Upper lobe of left lung (tissue), 6 donors: ENCODE data around the gene CEP192. TPM values are rescaled to one million over a fixed set of nuclear protein-coding genes. Genes with fewer than 3 reads are reported as not detected.

Experiments used
- ATAC-seq, 2 donors: fragments of 200-7000 bp; cut with Tn5 transposase; one replicate each; pipeline ENCODE4 v1.9.1; 2022; ENCODE audit warnings: mild to moderate bottlenecking in 2 of 2, moderate library complexity in 2 of 2; ENCODE audit not compliant: low FRiP score in 2 of 2
- DNase-seq, 2 donors: peaks; one replicate each; pipeline ENCODE4 v3.0.0-alpha.2; 2019 to 2020
- H3K27ac ChIP-seq, 4 donors: fragments of 200-600 bp; sonication (generic); one replicate each; pipeline ENCODE4 v1.5.1; 2016 to 2019
- H3K27me3 ChIP-seq, 4 donors: fragments of 200-600 bp; sonication (generic); one replicate each; pipeline ENCODE4 v1.5.1; 2017 to 2019
- H3K36me3 ChIP-seq, 4 donors: fragments of 200-600 bp; sonication (generic); one replicate each; pipeline ENCODE4 v1.5.1; 2016 to 2019
- H3K4me1 ChIP-seq, 4 donors: fragments of 200-600 bp; sonication (generic); one replicate each; pipeline ENCODE4 v1.5.1; 2018 to 2019
- H3K4me3 ChIP-seq, 4 donors: fragments of 200-600 bp; sonication (generic); one replicate each; pipeline ENCODE4 v1.5.1; 2017 to 2019; ENCODE audit warnings: mild to moderate bottlenecking in 2 of 4, moderate library complexity in 1 of 4
- H3K9me3 ChIP-seq, 4 donors: fragments of 200-600 bp; sonication (generic); one replicate each; pipeline ENCODE4 v1.5.1; 2018 to 2019
- CTCF ChIP-seq, 6 experiments: fragments of 450-650 bp in 4 of 6; fragments of 200-600 bp in 2 of 6; sonication (generic) in 2 of 6; IDR thresholded peaks; one replicate each; pipeline ENCODE4 v1.5.1; 2016 to 2019; ENCODE audit warnings: antibody characterized with exemption in 6 of 6
- EP300 ChIP-seq, 4 donors: sonication (generic); formaldehyde crosslinking; IDR thresholded peaks; one replicate each; pipeline ENCODE4 v1.5.1; 2017; ENCODE audit warnings: antibody characterized with exemption in 4 of 4, control low read depth in 2 of 4
- POLR2A ChIP-seq, 4 donors: fragments of 450-650 bp; IDR thresholded peaks; one replicate each; pipeline ENCODE4 v1.5.1; 2016 to 2017; ENCODE audit warnings: antibody characterized with exemption in 4 of 4, mild to moderate bottlenecking in 2 of 4
- POLR2AphosphoS5 ChIP-seq, 2 donors: sonication (generic); formaldehyde crosslinking; IDR thresholded peaks; one replicate each; pipeline ENCODE4 v1.5.1; 2017; ENCODE audit warnings: antibody characterized with exemption in 2 of 2
- WGBS, 2 donors: methylation state at CpG; one replicate each; pipeline ENCODE4 v1.1.5; 2017 to 2018; 5-methylcytosine and 5-hydroxymethylcytosine counted together
- total RNA-seq, 6 donors: library from RNA; depleted of rRNA in 4 of 6; stranded (reverse); fragments of >200 nt in 4 of 6; gene quantifications; one replicate each; pipeline versions ENCODE4 v1.1.0 to v1.2.1, GENCODE V29; 2016 to 2021
- donor health status: DM: no; HTN: no; CAD: no; lungs with moderate emphysema.
- donor health status: DM: no; HTN: yes; CAD: no; lungs with severe emphysema.

The CEP192 gene
- total RNA-seq, 6 donors from 2014 or later = 14.3 to 41.3 (median 22.5) TPM

GRCh38 chr18:13101659-13102197 is 110.6 kb downstream of the CEP192 start:
- H3K4me3 ChIP-seq = no peak overlapping the region
- H3K4me1 ChIP-seq = no peaks in the 10 kb centered on the region
- no peak overlapping the region for H3K27ac ChIP-seq
- no peak for ATAC-seq
- peaks cover 28 to 88% (median 69%) of the 10 kb centered on the region in 4 donors for H3K36me3 ChIP-seq
- H3K9me3 ChIP-seq = no peaks in the 10 kb centered on the region
- TF ChIP-seq CTCF (IDR thresholded peaks at IDR 0.05) = no peak
- no peak for TF ChIP-seq EP300 (IDR thresholded peaks at IDR 0.05)
- no peak for TF ChIP-seq POLR2AphosphoS5 (IDR thresholded peaks at IDR 0.05)
- TF ChIP-seq POLR2A (IDR thresholded peaks at IDR 0.05) = no peak
- H3K27me3 ChIP-seq = no peaks in the 10 kb centered on the region
- no peak for DNase-seq
- 92 to 100% methylated on average over 3 to 4 of the region's 4 CpGs for WGBS, 2 donors

GRCh38 chr18:13103366-13103765 is 112.2 kb downstream of the CEP192 start:
- no peak overlapping the region for H3K27ac ChIP-seq
- ATAC-seq (no peak), DNase-seq (no peak)
- no peaks in the 10 kb centered on the region for H3K9me3 ChIP-seq
- WGBS, 2 donors = 87 to 91% methylated on average over 6 of the region's 6 CpGs
- H3K4me3 ChIP-seq = no peak overlapping the region
- no peak for TF ChIP-seq POLR2A (IDR thresholded peaks at IDR 0.05)
- TF ChIP-seq EP300 (IDR thresholded peaks at IDR 0.05) = no peak
- TF ChIP-seq POLR2AphosphoS5 (IDR thresholded peaks at IDR 0.05) = no peak
- no peak for TF ChIP-seq CTCF (IDR thresholded peaks at IDR 0.05)
- peaks cover 25 to 93% (median 75%) of the 10 kb centered on the region in 4 donors for H3K36me3 ChIP-seq
- H3K4me1 ChIP-seq = no peaks in the 10 kb centered on the region
- no peaks in the 10 kb centered on the region for H3K27me3 ChIP-seq

- no peak for TF ChIP-seq EP300 (IDR thresholded peaks at IDR 0.05)
- TF ChIP-seq POLR2AphosphoS5 (IDR thresholded peaks at IDR 0.05) = no peak
- TF ChIP-seq CTCF (IDR thresholded peaks at IDR 0.05) = no peak
- no peak for TF ChIP-seq POLR2A (IDR thresholded peaks at IDR 0.05)
- DNase-seq (no peak), ATAC-seq (no peak)
- H3K27me3 ChIP-seq = no peaks in the 10 kb centered on the region
- H3K4me1 ChIP-seq = no peaks in the 10 kb centered on the region
- no peaks in the 10 kb centered on the region for H3K9me3 ChIP-seq
- 95 to 98% methylated on average over 4 of the region's 4 CpGs for WGBS, 2 donors
- H3K27ac ChIP-seq = no peak overlapping the region
- peaks cover 25 to 90% (median 70%) of the 10 kb centered on the region in 4 donors for H3K36me3 ChIP-seq
- H3K4me3 ChIP-seq = no peak overlapping the region
These were observed 113.9 kb downstream of the CEP192 start for GRCh38 chr18:13105059-13105458.

GRCh38 chr18:13107074-13107473 is 115.9 kb downstream of the CEP192 start:
- ATAC-seq (no peak), DNase-seq (no peak)
- Histone ChIP-seq H3K4me3 (no peak overlapping the region), H3K4me1 (no peaks in the 10 kb centered on the region), H3K36me3 (peaks cover 25 to 78% (median 55%) of the 10 kb centered on the region in 4 donors), H3K27me3 (no peaks in the 10 kb centered on the region), H3K9me3 (no peaks in the 10 kb centered on the region), H3K27ac (no peak overlapping the region)
- TF ChIP-seq CTCF (IDR thresholded peaks at IDR 0.05) (no peak), EP300 (IDR thresholded peaks at IDR 0.05) (no peak), POLR2A (IDR thresholded peaks at IDR 0.05) (no peak), POLR2AphosphoS5 (IDR thresholded peaks at IDR 0.05) (no peak)
- 98 to 100% methylated on average over 2 of the region's 2 CpGs for whole genome bisulfite sequencing, 2 donors

- Histone ChIP-seq H3K27me3 (no peaks in the 10 kb centered on the region), H3K27ac (no peak overlapping the region), H3K9me3 (no peaks in the 10 kb centered on the region), H3K4me3 (no peak overlapping the region), H3K4me1 (no peaks in the 10 kb centered on the region), H3K36me3 (peaks cover 21 to 68% (median 48%) of the 10 kb centered on the region in 4 donors)
- WGBS, 2 donors = 50 to 97% methylated on average over 2 of the region's 2 CpGs
- DNase-seq (no peak), ATAC-seq (no peak)
- TF ChIP-seq POLR2A (IDR thresholded peaks at IDR 0.05) = no peak
These were observed 117.2 kb downstream of the CEP192 start for GRCh38 chr18:13108330-13108729.
